ENCODE measurements around the gene TMEM33.
"Not testable (repeated sequence)": the region's sequence is repeated elsewhere in the genome, so short reads cannot be mapped to it uniquely, and the experiment has no call there.

TMEM33 gene, protein sequence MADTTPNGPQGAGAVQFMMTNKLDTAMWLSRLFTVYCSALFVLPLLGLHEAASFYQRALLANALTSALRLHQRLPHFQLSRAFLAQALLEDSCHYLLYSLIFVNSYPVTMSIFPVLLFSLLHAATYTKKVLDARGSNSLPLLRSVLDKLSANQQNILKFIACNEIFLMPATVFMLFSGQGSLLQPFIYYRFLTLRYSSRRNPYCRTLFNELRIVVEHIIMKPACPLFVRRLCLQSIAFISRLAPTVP

DNA sequence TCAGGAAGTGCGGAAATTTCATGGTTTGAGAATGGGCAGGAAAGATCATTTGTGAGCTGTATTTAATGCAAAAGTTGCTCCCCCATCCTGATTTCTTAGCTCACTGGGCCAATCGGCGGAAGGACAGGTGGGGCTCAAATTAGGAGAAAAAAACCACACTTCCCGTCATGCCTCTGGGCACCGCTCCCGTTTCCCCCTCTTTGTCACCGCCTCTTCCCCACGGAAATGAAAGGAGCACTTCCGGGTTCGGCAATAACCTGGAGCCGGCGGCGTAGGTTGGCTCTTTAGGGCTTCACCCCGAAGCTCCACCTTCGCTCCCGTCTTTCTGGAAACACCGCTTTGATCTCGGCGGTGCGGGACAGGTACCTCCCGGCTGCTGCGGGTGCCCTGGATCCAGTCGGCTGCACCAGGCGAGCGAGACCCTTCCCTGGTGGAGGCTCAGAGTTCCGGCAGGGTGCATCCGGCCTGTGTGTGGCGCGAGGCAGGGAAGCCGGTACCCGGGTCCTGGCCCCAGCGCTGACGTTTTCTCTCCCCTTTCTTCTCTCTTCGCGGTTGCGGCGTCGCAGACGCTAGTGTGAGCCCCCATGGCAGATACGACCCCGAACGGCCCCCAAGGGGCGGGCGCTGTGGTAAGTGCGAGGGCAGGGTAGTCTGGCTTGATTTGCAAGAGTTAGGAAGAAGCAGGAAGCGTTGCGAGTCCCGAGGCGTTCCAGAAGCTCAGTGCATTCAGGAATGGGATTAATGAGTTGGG, at the start of gene TMEM33:
TMEM33 (plus strand) TSS at position 529 of the 751 bp plus-strand sequence; CDS start at position 585, 56 bp downstream.
- Histone ChIP-seq H3K36me3 (ENCODE audit: control insufficient read depth, insufficient read depth, low read length) (peaks cover 2% of the 10 kb centered on the region), H3K4me1 (ENCODE audit: control insufficient read depth, insufficient read depth, low read length) (no peaks in the 10 kb centered on the region), H3K4me3 (ENCODE audit: low read depth, low read length) (peak within 1 kb of the TSS; percentile 81), H3K27me3 (ENCODE audit: control insufficient read depth, insufficient read depth, low read length) (no peaks in the 10 kb centered on the region), H3K9ac (ENCODE audit: low read depth, low read length) (peak within 1 kb of the TSS; percentile 84), H3K9me3 (ENCODE audit: control insufficient read depth, insufficient read depth, low read length) (no peaks in the 10 kb centered on the region)

DNA sequence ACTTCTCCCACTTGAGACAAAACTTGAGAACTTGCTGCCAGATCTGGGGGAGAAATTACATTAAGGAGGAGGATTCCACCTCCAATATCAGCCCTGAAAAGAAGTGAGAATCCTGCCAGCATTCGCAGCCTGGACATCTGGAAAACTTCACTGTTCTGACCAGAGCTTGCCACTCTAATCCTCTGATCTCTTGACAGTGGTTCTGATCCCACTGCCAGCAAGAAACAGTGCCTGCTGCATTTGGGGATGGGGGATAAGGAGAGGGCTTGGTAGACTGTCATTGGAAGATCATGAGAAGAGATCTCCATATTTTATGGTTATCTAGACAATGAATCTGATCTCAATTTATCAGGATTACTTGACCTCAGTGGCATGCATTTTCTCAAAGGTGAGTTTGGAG, 49.8 kb upstream of the TMEM33 start:
- Histone ChIP-seq H3K4me3 (ENCODE audit: low read depth, low read length) (no peak overlapping the region), H3K9ac (ENCODE audit: low read depth, low read length) (no peak overlapping the region), H3K9me3 (ENCODE audit: control insufficient read depth, insufficient read depth, low read length) (no peaks in the 10 kb centered on the region), H3K36me3 (ENCODE audit: control insufficient read depth, insufficient read depth, low read length) (no peaks in the 10 kb centered on the region), H3K4me1 (ENCODE audit: control insufficient read depth, insufficient read depth, low read length) (no peaks in the 10 kb centered on the region), H3K27me3 (ENCODE audit: control insufficient read depth, insufficient read depth, low read length) (peaks cover 72% of the 10 kb centered on the region)

DNA sequence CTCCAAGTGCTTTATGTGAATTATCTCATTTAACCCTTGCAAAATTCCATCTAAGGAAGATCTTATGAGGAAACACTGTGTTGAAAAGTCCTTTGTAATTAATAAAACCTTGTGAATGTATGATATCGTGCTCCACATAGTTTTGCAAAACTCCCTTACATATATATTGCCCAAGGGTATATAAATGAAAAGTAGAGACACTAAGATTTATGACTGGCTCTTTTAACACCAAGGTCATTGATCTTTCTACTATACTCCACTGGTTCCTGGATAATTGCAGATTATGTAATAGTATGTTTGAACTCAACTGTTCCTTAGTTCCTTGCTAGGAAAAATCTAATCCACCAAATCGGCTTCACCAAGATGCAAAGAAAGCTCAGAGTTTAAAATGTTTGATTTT, 48.0 kb upstream of the TMEM33 start:
- no peaks in the 10 kb centered on the region for H3K4me1 ChIP-seq (ENCODE audit: control insufficient read depth, insufficient read depth, low read length)
- H3K27me3 ChIP-seq (ENCODE audit: control insufficient read depth, insufficient read depth, low read length), result peaks cover 57% of the 10 kb centered on the region
- no peaks in the 10 kb centered on the region for H3K36me3 ChIP-seq (ENCODE audit: control insufficient read depth, insufficient read depth, low read length)
- H3K9ac ChIP-seq (ENCODE audit: low read depth, low read length), result no peak overlapping the region
- no peaks in the 10 kb centered on the region for H3K9me3 ChIP-seq (ENCODE audit: control insufficient read depth, insufficient read depth, low read length)
- H3K4me3 ChIP-seq (ENCODE audit: low read depth, low read length), result no peak overlapping the region

DNA sequence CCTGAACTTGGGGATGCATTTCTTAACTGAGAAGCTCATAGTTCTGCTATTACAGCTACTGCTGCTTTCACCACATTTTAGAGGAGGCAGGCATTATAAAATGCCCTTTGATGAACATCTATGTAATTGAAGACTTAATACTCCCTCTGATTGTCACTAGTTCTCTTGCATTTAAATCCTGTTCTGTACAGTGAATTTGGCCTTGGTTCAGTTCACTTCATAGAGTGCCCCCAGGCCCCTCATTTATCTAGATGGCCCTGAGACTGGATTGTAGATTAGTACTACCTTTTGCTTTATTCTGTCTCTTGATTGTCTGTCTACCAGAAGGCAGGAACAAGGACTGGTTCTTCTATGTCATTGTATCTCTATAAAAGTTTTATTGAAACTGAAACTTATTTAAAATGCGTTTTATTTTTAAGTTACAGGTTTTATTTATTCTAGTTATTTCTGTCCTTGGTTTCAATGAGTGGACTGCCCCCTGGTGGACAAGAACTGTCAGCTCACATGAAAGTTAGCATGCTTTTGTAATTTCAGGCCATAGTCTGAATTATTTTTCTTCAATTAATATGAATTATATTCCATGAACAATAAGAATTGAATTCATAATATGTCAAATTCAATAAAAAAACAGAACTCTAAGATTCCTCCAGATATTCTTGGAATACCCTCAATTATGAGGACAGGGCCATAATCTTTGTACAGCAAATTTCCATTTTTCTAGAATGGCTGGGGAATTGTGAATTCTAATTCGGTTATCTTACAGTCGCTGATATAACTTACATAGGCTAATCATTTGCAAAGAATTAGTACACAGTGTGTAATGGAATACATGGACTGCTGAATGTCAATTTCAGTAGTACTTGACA, 47.2 kb upstream of the TMEM33 start:
- no peak overlapping the region for H3K9ac ChIP-seq (ENCODE audit: low read depth, low read length)
- no peak overlapping the region for H3K4me3 ChIP-seq (ENCODE audit: low read depth, low read length)
- H3K9me3 ChIP-seq (ENCODE audit: control insufficient read depth, insufficient read depth, low read length), result no peaks in the 10 kb centered on the region
- no peaks in the 10 kb centered on the region for H3K36me3 ChIP-seq (ENCODE audit: control insufficient read depth, insufficient read depth, low read length)
- H3K27me3 ChIP-seq (ENCODE audit: control insufficient read depth, insufficient read depth, low read length), result peaks cover 49% of the 10 kb centered on the region
- no peaks in the 10 kb centered on the region for H3K4me1 ChIP-seq (ENCODE audit: control insufficient read depth, insufficient read depth, low read length)

DNA sequence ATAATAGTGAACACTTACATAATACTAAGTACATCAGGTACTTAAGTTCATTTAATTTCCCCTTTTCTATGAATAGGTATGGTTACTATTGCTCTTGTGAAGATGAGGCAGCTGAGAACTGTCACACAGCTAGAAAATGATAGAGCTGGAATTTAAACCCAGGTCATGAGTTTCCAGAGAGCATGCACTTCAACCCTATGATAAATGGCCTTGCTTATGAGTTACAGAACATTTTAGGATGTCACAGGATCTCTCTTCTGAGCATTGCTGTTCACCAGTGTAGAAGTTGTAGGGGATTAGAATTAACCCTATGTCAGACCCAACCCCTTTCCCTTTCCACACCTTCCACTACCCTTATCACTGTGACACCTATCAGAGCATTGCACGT, 46.5 kb upstream of the TMEM33 start:
- H3K27me3 ChIP-seq (ENCODE audit: control insufficient read depth, insufficient read depth, low read length), result peaks cover 43% of the 10 kb centered on the region
- H3K4me1 ChIP-seq (ENCODE audit: control insufficient read depth, insufficient read depth, low read length), result no peaks in the 10 kb centered on the region
- no peaks in the 10 kb centered on the region for H3K9me3 ChIP-seq (ENCODE audit: control insufficient read depth, insufficient read depth, low read length)
- H3K4me3 ChIP-seq (ENCODE audit: low read depth, low read length), result no peak overlapping the region
- no peak overlapping the region for H3K9ac ChIP-seq (ENCODE audit: low read depth, low read length)
- H3K36me3 ChIP-seq (ENCODE audit: control insufficient read depth, insufficient read depth, low read length), result no peaks in the 10 kb centered on the region

DNA sequence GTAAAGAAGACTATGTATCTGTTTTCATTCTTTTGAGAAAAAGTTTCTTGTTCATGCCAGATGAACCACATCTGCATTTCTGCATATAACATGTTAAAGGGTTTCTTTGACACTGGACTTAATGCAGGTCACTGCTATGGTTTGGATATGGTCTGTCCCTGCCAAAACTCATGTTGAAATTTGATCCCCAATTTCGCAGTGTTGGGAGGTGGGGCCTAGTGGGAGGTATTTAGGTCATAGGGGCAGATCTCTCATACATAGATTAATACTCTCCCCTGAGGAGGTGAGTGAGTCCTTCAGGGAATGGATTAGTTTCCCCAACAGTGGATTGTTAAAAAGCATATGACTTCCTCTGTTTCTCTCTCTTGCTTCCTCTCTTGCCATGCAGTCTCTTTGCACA, 45.9 kb upstream of the TMEM33 start:
- H3K36me3 ChIP-seq (ENCODE audit: control insufficient read depth, insufficient read depth, low read length), result no peaks in the 10 kb centered on the region
- H3K27me3 ChIP-seq (ENCODE audit: control insufficient read depth, insufficient read depth, low read length), result peaks cover 38% of the 10 kb centered on the region
- no peaks in the 10 kb centered on the region for H3K4me1 ChIP-seq (ENCODE audit: control insufficient read depth, insufficient read depth, low read length)
- no peak overlapping the region for H3K4me3 ChIP-seq (ENCODE audit: low read depth, low read length)
- H3K9me3 ChIP-seq (ENCODE audit: control insufficient read depth, insufficient read depth, low read length), result no peaks in the 10 kb centered on the region
- no peak overlapping the region for H3K9ac ChIP-seq (ENCODE audit: low read depth, low read length)

DNA sequence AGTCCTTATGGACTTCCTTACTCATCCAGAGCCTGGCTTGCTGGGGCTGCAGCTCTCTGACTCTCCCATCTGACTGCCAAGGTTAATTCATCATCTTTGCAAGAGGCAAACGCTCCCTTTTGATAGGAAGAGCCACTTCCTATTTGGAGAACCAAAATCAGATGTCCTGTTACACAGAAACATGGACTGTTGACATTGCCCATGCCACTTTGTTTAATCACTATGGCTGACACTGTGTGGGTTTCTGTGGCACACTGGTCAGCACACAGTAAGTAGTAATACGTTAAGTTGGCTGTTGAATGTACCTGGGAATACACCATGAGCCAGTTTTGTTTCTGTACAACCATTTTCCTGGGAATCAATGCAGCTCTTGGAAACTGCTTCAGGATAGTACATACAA, 45.1 kb upstream of the TMEM33 start:
- no peaks in the 10 kb centered on the region for H3K36me3 ChIP-seq (ENCODE audit: control insufficient read depth, insufficient read depth, low read length)
- H3K4me3 ChIP-seq (ENCODE audit: low read depth, low read length), result no peak overlapping the region
- H3K4me1 ChIP-seq (ENCODE audit: control insufficient read depth, insufficient read depth, low read length), result no peaks in the 10 kb centered on the region
- H3K9me3 ChIP-seq (ENCODE audit: control insufficient read depth, insufficient read depth, low read length), result no peaks in the 10 kb centered on the region
- H3K27me3 ChIP-seq (ENCODE audit: control insufficient read depth, insufficient read depth, low read length), result peaks cover 33% of the 10 kb centered on the region
- H3K9ac ChIP-seq (ENCODE audit: low read depth, low read length), result no peak overlapping the region

DNA sequence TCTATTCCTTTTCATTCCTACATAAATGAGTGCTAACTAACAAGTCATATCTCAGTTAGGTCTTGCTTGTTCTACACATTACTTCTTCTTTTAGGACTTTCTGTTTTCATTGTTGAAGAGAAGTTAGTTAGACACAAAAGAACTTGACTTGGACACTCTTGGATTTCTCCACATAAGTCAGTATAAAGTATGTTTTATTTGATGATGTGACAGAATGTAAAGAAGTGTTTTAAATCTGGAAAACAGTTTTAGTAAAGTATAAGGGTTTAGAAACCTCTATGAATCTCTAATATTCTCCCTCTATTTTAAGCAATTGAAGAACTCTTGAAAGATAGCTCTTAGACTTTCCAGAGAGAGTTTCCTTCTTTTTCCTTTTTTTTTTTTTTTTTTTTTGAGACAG, 38.6 kb upstream of the TMEM33 start:
- peaks cover 4% of the 10 kb centered on the region for H3K27me3 ChIP-seq (ENCODE audit: control insufficient read depth, insufficient read depth, low read length)
- H3K4me1 ChIP-seq (ENCODE audit: control insufficient read depth, insufficient read depth, low read length), result no peaks in the 10 kb centered on the region
- no peaks in the 10 kb centered on the region for H3K9me3 ChIP-seq (ENCODE audit: control insufficient read depth, insufficient read depth, low read length)
- no peak overlapping the region for H3K9ac ChIP-seq (ENCODE audit: low read depth, low read length)
- H3K4me3 ChIP-seq (ENCODE audit: low read depth, low read length), result no peak overlapping the region
- no peaks in the 10 kb centered on the region for H3K36me3 ChIP-seq (ENCODE audit: control insufficient read depth, insufficient read depth, low read length)

DNA sequence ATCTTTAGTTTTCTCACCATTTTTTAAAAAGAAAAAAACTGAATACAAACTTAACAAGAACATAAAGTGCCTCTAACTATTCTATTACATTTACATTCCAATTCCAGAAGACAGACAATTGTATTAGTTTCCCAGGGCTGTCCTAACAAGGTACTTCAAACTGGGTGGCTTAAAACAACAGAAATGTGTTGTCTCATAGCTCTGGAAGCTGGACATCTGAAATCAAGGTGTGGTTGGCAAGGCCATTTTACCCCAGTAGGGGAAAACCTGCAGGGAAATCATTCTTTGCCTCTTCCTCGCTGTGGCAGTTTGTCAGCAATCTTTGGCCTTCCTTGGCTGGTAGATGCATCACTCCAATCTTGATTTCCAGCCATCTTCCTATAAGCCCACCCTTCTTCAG, 37.5 kb upstream of the TMEM33 start:
- H3K36me3 ChIP-seq (ENCODE audit: control insufficient read depth, insufficient read depth, low read length), result no peaks in the 10 kb centered on the region
- H3K27me3 ChIP-seq (ENCODE audit: control insufficient read depth, insufficient read depth, low read length), result peaks cover 4% of the 10 kb centered on the region
- H3K4me3 ChIP-seq (ENCODE audit: low read depth, low read length), result no peak overlapping the region
- no peaks in the 10 kb centered on the region for H3K9me3 ChIP-seq (ENCODE audit: control insufficient read depth, insufficient read depth, low read length)
- no peaks in the 10 kb centered on the region for H3K4me1 ChIP-seq (ENCODE audit: control insufficient read depth, insufficient read depth, low read length)
- no peak overlapping the region for H3K9ac ChIP-seq (ENCODE audit: low read depth, low read length)

DNA sequence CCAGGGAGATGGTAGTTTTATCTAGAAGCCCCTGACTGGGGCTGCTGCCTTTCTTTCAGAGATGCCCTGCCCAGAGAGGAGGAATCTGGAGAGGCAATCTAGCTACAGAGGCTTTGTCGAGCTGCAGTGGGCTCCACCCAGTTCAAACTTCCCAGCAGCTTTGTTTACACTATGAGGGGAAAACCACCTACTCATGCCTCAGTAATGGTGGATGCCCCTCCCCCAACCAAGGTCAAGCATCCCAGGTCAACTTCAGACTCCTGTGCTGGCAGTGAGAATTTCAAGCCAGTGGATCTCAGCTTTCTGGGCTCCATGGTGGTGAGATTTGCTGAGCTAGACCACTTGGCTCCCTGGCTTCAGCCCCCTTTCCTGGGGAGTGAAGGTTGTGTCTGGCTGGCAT, 26.1 kb upstream of the TMEM33 start:
- not testable (repeated sequence) for H3K9me3 ChIP-seq (ENCODE audit: control insufficient read depth, insufficient read depth, low read length); H3K4me3 ChIP-seq (ENCODE audit: low read depth, low read length); H3K27me3 ChIP-seq (ENCODE audit: control insufficient read depth, insufficient read depth, low read length); H3K36me3 ChIP-seq (ENCODE audit: control insufficient read depth, insufficient read depth, low read length); H3K4me1 ChIP-seq (ENCODE audit: control insufficient read depth, insufficient read depth, low read length); H3K9ac ChIP-seq (ENCODE audit: low read depth, low read length)

DNA sequence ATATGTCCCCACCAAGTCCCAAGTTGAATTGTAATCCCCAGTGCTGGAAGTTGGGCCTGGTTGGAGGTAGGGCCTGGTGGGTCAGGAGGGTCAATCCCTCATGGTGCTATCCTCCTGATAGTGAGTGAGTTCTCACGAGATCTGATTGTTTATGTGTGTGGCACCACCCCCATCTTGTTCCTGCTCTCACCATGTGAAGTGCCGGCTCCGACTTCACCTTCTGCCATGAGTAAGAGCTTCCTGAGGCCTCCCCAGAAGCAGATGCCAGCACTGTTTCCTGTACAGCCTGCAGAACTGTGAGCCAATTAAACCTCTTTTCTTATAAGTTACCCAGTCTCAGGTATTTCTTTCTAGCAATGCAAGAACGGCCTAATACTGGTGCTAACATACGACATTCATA, 22.7 kb upstream of the TMEM33 start:
- Histone ChIP-seq H3K9ac (ENCODE audit: low read depth, low read length) (no peak overlapping the region), H3K4me3 (ENCODE audit: low read depth, low read length) (no peak overlapping the region), H3K27me3 (ENCODE audit: control insufficient read depth, insufficient read depth, low read length) (no peaks in the 10 kb centered on the region), H3K9me3 (ENCODE audit: control insufficient read depth, insufficient read depth, low read length) (no peaks in the 10 kb centered on the region), H3K4me1 (ENCODE audit: control insufficient read depth, insufficient read depth, low read length) (no peaks in the 10 kb centered on the region), H3K36me3 (ENCODE audit: control insufficient read depth, insufficient read depth, low read length) (no peaks in the 10 kb centered on the region)
